ENCODE results near the gene ZNF444.
"Not testable (repeated sequence)": the region's sequence is repeated elsewhere in the genome, so short reads cannot be mapped to it uniquely, and the experiment has no call there.

ZNF444 gene

DNA sequence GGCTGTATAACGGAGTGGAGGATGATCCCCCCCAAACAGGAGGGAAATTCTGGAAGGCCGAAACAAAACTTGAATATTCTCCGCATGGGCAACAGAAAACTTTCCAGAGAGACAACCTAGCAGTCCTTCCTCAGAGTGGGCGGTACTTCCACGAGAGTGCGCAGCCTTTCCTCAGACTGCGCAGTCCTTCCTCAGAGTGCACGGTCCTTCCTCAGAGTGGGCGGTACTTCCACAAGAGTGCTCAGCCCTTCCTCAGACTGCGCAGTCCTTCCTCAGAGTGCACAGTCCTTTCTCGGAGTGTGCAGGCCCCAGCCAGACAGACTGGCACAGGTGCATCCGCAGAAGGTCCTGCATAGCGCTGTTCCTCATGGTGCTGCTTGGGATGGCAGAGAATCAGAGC is 22.0 kb downstream of the ZNF444 start:
- peaks cover 22% of the 10 kb centered on the region for H3K36me3 ChIP-seq (ENCODE audit: control insufficient read depth, insufficient read depth, low read length, severe bottlenecking)
- H3K27me3 ChIP-seq (replicated peaks; ENCODE audit: control insufficient read depth, insufficient read depth, low read length): no peaks in the 10 kb centered on the region
- H3K4me1 ChIP-seq (ENCODE audit: control insufficient read depth, insufficient read depth, low read length): no peaks in the 10 kb centered on the region
- H3K4me3 ChIP-seq (ENCODE audit: low read length): no peak overlapping the region
- H3K9ac ChIP-seq (ENCODE audit: low read length): no peak overlapping the region
- no peaks in the 10 kb centered on the region for H3K9me3 ChIP-seq (ENCODE audit: control insufficient read depth, low read length)
- DNase-seq (ENCODE audit: low read depth): no peak

DNA sequence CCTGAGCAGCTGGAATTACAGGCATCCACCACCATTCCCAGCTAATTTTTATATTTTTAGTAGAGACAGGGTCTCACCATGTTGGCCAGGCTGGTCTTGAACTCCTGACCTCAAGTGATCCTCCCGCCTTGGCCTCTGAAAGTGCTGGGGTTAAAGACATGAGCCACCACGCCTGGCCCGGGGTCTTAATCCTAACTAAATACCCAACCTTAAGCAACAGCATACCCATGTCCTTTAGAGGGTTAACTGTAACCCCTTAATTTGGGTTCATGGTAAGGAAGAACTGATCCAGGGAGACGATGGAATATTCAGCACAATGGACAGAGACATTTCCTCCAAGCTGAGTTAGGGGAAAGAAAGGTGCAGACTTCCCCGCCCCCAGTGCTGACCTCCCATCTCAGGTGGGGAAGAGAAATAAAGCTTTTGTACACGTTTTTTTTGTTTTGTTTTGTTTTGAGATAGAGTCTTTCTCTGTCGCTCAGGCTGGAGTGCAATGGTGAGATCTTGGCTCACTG is 26.0 kb downstream of the ZNF444 start:
- Histone ChIP-seq H3K4me3 (ENCODE audit: low read length) (no peak overlapping the region), H3K9me3 (ENCODE audit: control insufficient read depth, low read length) (no peaks in the 10 kb centered on the region), H3K4me1 (ENCODE audit: control insufficient read depth, insufficient read depth, low read length) (no peaks in the 10 kb centered on the region), H3K27me3 (replicated peaks; ENCODE audit: control insufficient read depth, insufficient read depth, low read length) (peaks cover 3% of the 10 kb centered on the region), H3K36me3 (ENCODE audit: control insufficient read depth, insufficient read depth, low read length, severe bottlenecking) (no peaks in the 10 kb centered on the region), H3K9ac (ENCODE audit: low read length) (no peak overlapping the region)
- DNase-seq (ENCODE audit: low read depth): peak; percentile 36

DNA sequence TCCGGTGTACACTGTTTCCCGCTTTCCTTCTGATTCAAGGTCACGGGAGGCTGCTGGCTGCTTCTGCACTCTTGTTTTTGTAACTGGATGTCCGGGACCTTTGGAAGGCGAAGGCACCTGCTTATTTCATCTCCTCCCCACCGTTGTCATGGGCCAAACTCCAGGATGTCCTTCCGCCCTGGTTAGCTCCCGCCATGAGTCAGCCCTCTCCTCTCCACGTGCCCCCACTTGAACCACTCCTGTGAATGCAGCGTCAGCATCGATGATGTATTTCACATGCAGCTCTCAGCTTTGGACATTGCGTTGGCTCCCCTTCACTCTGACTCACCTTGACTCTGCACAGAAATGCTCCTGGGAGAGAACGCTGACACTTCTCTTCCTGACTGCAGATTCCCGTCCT is 29.2 kb downstream of the ZNF444 start:
- H3K4me1 ChIP-seq (ENCODE audit: control insufficient read depth, insufficient read depth, low read length): no peaks in the 10 kb centered on the region
- no peak for DNase-seq (ENCODE audit: low read depth)
- no peaks in the 10 kb centered on the region for H3K36me3 ChIP-seq (ENCODE audit: control insufficient read depth, insufficient read depth, low read length, severe bottlenecking)
- no peaks in the 10 kb centered on the region for H3K9me3 ChIP-seq (ENCODE audit: control insufficient read depth, low read length)
- H3K9ac ChIP-seq (ENCODE audit: low read length): no peak overlapping the region
- no peak overlapping the region for H3K4me3 ChIP-seq (ENCODE audit: low read length)
- H3K27me3 ChIP-seq (replicated peaks; ENCODE audit: control insufficient read depth, insufficient read depth, low read length): peaks cover 24% of the 10 kb centered on the region

DNA sequence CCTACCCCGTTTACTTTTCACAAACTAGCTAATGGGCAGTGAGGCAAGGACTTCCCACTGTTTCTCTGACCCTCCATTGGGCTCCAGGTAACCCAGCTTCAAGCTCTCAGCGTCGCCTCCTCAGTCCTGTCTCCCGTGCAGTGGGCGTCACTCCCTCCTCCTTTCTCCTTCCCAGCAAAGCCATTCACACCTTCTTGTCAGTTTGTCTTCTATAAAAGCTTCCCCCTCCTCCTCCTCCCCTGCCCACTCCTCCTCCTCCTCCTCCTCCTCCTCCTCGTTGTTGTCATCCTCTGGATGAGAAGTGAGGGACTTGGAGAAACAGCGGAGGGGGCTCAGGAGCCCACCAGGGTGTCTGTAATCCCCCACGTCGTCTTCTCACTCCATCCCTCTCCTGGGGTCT is 33.0 kb downstream of the ZNF444 start:
- Histone ChIP-seq H3K9me3 (ENCODE audit: control insufficient read depth, low read length) (no peaks in the 10 kb centered on the region), H3K27me3 (replicated peaks; ENCODE audit: control insufficient read depth, insufficient read depth, low read length) (peaks cover 39% of the 10 kb centered on the region), H3K4me3 (ENCODE audit: low read length) (no peak overlapping the region), H3K36me3 (ENCODE audit: control insufficient read depth, insufficient read depth, low read length, severe bottlenecking) (no peaks in the 10 kb centered on the region), H3K9ac (ENCODE audit: low read length) (no peak overlapping the region), H3K4me1 (ENCODE audit: control insufficient read depth, insufficient read depth, low read length) (no peaks in the 10 kb centered on the region)
- no peak for DNase-seq (ENCODE audit: low read depth)

DNA sequence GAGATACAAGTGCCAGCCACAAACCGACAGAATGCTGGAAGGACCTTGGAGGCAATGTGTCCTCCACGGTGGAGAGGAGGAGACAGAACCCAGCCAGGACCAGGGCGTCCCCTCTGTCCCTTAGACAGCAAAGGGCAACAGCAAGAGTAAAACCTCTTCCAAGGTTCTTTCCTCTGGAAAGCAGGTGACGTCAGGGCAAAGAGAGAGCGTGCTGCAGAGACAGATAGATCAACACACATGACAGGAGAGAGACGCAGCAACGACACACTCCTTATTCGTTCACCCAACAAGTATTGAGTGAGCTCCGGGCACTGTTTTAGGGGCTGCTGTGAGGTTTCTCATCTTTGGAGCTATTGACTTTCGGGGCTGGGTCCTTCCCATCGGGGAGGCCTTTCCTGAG is 33.5 kb downstream of the ZNF444 start:
- DNase-seq (ENCODE audit: low read depth): no peak
- H3K9me3 ChIP-seq (ENCODE audit: control insufficient read depth, low read length): no peaks in the 10 kb centered on the region
- no peak overlapping the region for H3K4me3 ChIP-seq (ENCODE audit: low read length)
- peaks cover 39% of the 10 kb centered on the region for H3K27me3 ChIP-seq (replicated peaks; ENCODE audit: control insufficient read depth, insufficient read depth, low read length)
- H3K9ac ChIP-seq (ENCODE audit: low read length): no peak overlapping the region
- H3K4me1 ChIP-seq (ENCODE audit: control insufficient read depth, insufficient read depth, low read length): no peaks in the 10 kb centered on the region
- no peaks in the 10 kb centered on the region for H3K36me3 ChIP-seq (ENCODE audit: control insufficient read depth, insufficient read depth, low read length, severe bottlenecking)

DNA sequence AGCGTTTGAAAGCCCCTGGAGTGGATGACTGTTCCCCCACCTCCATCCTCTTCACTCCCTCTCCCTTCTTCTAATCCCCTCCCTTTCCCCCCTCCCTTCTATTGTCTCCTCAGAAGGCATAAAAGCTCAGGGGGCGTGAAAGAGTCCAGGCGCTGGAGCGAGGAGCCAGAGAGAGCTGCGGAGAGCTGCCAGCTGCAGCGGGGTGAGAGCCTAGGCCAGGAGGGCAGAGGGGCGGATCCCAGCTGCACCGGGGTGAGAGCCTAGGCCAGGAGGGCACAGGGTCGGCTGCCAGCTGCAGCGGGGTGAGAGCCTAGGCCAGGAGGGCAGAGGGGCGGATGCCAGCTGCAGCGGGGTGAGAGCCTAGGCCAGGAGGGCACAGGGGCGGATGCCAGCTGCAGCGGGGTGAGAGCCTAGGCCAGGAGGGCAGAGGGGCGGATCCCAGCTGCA is 34.8 kb downstream of the ZNF444 start, which contains the start of gene GALP:
TSS of gene GALP (plus strand) at position 148 of the 447 bp plus-strand sequence. CDS start 1,101 bp downstream, outside the sequence.
- H3K9ac ChIP-seq (ENCODE audit: low read length); H3K36me3 ChIP-seq (ENCODE audit: control insufficient read depth, insufficient read depth, low read length, severe bottlenecking); H3K4me1 ChIP-seq (ENCODE audit: control insufficient read depth, insufficient read depth, low read length); H3K4me3 ChIP-seq (ENCODE audit: low read length); DNase-seq (ENCODE audit: low read depth); H3K9me3 ChIP-seq (ENCODE audit: control insufficient read depth, low read length): not testable (repeated sequence)
- H3K27me3 ChIP-seq (replicated peaks; ENCODE audit: control insufficient read depth, insufficient read depth, low read length): peaks cover 44% of the 10 kb centered on the region

DNA sequence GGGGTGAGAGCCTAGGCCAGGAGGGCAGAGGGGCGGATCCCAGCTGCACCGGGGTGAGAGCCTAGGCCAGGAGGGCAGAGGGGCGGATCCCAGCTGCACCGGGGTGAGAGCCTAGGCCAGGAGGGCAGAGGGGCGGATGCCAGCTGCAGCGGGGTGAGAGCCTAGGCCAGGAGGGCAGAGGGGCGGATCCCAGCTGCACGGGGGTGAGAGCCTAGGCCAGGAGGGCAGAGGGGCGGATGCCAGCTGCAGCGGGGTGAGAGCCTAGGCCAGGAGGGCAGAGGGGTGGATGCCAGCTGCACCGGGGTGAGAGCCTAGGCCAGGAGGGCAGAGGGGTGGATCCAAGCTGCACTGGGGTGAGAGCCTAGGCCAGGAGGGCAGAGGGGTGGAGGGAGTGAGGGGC is 35.2 kb downstream of the ZNF444 start:
- H3K9ac ChIP-seq (ENCODE audit: low read length); H3K36me3 ChIP-seq (ENCODE audit: control insufficient read depth, insufficient read depth, low read length, severe bottlenecking); H3K4me1 ChIP-seq (ENCODE audit: control insufficient read depth, insufficient read depth, low read length); H3K4me3 ChIP-seq (ENCODE audit: low read length); H3K9me3 ChIP-seq (ENCODE audit: control insufficient read depth, low read length); DNase-seq (ENCODE audit: low read depth): not testable (repeated sequence)
- peaks cover 44% of the 10 kb centered on the region for H3K27me3 ChIP-seq (replicated peaks; ENCODE audit: control insufficient read depth, insufficient read depth, low read length)

DNA sequence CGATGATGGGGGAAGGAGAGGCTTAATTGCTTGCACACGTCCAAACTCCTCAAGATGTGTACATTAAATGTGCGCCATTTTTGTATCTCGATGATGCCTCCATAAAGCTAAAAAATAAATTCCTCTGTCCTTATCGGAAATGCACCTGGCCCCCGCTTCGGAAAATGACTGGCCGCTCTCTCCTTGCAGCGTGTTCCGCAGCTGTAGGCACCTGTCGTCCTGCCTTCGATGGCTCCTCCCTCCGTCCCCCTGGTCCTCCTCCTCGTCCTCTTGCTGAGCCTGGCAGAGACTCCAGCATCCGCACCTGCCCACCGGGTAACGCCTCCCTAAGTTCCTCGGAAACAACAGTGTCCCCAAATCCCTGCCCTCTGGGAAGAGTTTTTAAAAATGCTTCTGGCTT is 35.8 kb downstream of the ZNF444 start:
- Histone ChIP-seq H3K27me3 (replicated peaks; ENCODE audit: control insufficient read depth, insufficient read depth, low read length) (peaks cover 49% of the 10 kb centered on the region), H3K4me3 (ENCODE audit: low read length) (no peak overlapping the region), H3K4me1 (ENCODE audit: control insufficient read depth, insufficient read depth, low read length) (no peaks in the 10 kb centered on the region), H3K9me3 (ENCODE audit: control insufficient read depth, low read length) (no peaks in the 10 kb centered on the region), H3K36me3 (ENCODE audit: control insufficient read depth, insufficient read depth, low read length, severe bottlenecking) (no peaks in the 10 kb centered on the region), H3K9ac (ENCODE audit: low read length) (no peak overlapping the region)
- DNase-seq (ENCODE audit: low read depth): no peak

DNA sequence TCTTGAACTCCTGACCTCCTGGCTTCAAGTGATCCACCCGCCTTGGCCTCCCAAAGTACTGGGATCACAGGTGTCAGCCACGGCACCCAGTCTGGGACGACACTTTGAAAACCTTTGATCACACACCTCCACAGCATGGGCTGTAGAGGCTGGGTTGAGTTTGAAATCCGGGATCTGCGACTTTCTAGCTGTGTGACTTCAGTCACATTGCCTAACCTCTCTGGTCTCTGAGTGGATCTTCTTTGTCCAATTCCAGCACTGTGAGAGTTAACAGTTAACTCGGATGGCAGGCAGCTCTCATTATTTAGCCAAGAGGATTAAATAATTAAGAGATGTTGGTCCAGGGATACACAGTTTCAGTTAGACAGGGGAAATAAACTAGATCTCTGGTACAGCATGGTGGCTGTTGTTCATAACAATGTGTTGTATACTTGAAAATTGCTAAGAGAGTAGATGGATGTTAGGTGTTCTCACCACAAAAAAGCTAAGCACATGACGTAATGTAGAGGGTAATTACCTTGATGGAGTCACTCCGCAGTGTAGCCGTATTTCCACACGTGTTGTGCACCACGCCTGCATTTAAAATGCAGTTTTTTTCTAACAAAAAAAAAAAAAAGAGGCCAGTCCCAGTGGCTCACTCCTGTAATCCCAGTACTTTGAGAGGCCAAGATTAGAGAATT is 36.6 kb downstream of the ZNF444 start:
- no peaks in the 10 kb centered on the region for H3K4me1 ChIP-seq (ENCODE audit: control insufficient read depth, insufficient read depth, low read length)

DNA sequence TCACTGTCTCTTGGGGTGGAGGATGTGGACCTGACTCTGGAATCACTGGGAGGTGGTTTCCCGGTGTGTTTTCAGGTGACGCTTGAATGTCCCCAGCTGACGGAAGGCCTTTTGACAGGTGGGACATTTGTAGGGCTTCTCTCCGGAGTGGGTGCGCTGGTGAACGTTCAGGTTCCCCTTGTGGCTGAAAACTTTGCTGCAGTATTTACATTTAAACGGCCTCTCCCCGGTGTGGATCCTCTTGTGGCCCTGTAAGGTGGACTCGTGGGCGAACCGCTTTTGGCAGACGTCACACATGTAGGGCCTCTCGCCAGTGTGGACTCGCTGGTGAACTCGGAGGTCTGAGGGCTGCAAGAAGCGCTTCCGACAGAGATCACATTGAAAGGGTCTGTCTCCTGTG is 48.7 kb downstream of the ZNF444 start:
- H3K27me3 ChIP-seq (replicated peaks; ENCODE audit: control insufficient read depth, insufficient read depth, low read length): peaks cover 15% of the 10 kb centered on the region
- H3K36me3 ChIP-seq (ENCODE audit: control insufficient read depth, insufficient read depth, low read length, severe bottlenecking): no peaks in the 10 kb centered on the region
- H3K4me3 ChIP-seq (ENCODE audit: low read length): no peak overlapping the region
- no peak overlapping the region for H3K9ac ChIP-seq (ENCODE audit: low read length)
- no peaks in the 10 kb centered on the region for H3K9me3 ChIP-seq (ENCODE audit: control insufficient read depth, low read length)
- DNase-seq (ENCODE audit: low read depth): no peak
- no peaks in the 10 kb centered on the region for H3K4me1 ChIP-seq (ENCODE audit: control insufficient read depth, insufficient read depth, low read length)

More for the DNA sequence above, 36.6 kb downstream of the ZNF444 start:
- Histone ChIP-seq H3K9me3 (ENCODE audit: control insufficient read depth, low read length) (no peaks in the 10 kb centered on the region), H3K9ac (ENCODE audit: low read length) (no peak overlapping the region), H3K4me3 (ENCODE audit: low read length) (no peak overlapping the region), H3K27me3 (replicated peaks; ENCODE audit: control insufficient read depth, insufficient read depth, low read length) (peaks cover 49% of the 10 kb centered on the region), H3K36me3 (ENCODE audit: control insufficient read depth, insufficient read depth, low read length, severe bottlenecking) (no peaks in the 10 kb centered on the region)
- no peak for DNase-seq (ENCODE audit: low read depth)

DNA sequence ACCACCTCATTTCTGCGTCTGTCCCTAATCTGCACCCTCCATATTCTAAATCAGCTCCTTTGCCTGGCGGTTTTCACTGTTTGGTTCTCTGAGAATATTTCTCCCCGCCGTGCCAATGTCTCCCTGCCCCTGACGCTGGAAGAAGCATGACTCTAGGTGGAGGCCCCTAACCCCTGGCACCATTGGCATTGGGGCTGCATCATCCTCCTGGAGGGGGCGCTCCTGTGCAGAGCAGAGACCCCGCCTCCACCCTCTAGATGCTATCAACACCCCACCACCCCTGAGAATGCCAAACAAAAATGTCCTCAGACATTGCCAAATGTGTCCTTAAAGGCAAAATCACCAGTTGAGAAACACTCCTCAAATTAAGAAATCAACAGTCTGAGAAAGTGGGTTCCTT is 50.0 kb downstream of the ZNF444 start:
- no peaks in the 10 kb centered on the region for H3K9me3 ChIP-seq (ENCODE audit: control insufficient read depth, low read length)
- no peak for DNase-seq (ENCODE audit: low read depth)

DNA sequence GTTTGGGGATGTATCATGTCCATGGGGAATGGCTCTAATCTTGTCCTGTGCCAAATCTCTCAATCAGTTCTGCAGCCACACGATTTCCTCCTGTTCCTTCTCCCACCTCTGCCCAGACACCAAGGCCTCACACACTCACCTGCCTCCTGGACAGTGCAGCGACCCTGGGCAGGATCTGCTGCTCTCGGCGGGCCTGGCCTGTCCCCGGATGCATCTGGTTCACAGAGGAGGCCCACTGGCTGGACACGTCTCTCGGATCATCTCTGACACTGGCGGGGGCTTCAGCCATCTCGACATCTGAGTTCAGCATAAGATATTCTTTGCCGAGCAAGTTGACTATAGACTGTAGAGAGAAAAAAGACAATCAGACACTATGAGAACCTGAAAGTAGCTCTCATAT is 50.6 kb downstream of the ZNF444 start:
- H3K36me3 ChIP-seq (ENCODE audit: control insufficient read depth, insufficient read depth, low read length, severe bottlenecking): no peaks in the 10 kb centered on the region
- H3K9me3 ChIP-seq (ENCODE audit: control insufficient read depth, low read length): no peaks in the 10 kb centered on the region
- no peaks in the 10 kb centered on the region for H3K4me1 ChIP-seq (ENCODE audit: control insufficient read depth, insufficient read depth, low read length)
- peaks cover 15% of the 10 kb centered on the region for H3K27me3 ChIP-seq (replicated peaks; ENCODE audit: control insufficient read depth, insufficient read depth, low read length)
- no peak overlapping the region for H3K4me3 ChIP-seq (ENCODE audit: low read length)
- no peak for DNase-seq (ENCODE audit: low read depth)
- no peak overlapping the region for H3K9ac ChIP-seq (ENCODE audit: low read length)

More for the DNA sequence above, 50.0 kb downstream of the ZNF444 start:
- peaks cover 15% of the 10 kb centered on the region for H3K27me3 ChIP-seq (replicated peaks; ENCODE audit: control insufficient read depth, insufficient read depth, low read length)
- H3K4me3 ChIP-seq (ENCODE audit: low read length): no peak overlapping the region
- H3K36me3 ChIP-seq (ENCODE audit: control insufficient read depth, insufficient read depth, low read length, severe bottlenecking): no peaks in the 10 kb centered on the region
- no peak overlapping the region for H3K9ac ChIP-seq (ENCODE audit: low read length)
- no peaks in the 10 kb centered on the region for H3K4me1 ChIP-seq (ENCODE audit: control insufficient read depth, insufficient read depth, low read length)

Data from adipocyte (in vitro differentiated cells).